ENCODE data around the gene CMTM5.

GRCh38 chr14:23385244-23385641 lies 8.4 kb downstream of the CMTM5 start:
- TF ChIP-seq CTCF (IDR thresholded peaks at IDR 0.05) (no peak), POLR2A (IDR thresholded peaks at IDR 0.05) (no peak), POLR2AphosphoS5 (IDR thresholded peaks at IDR 0.05) (no peak)

Measured in stomach (tissue), 4 donors.